HG03460 (cell line): ENCODE measurements around the gene PAM.
A peak's percentile ranks its signal among the peaks of the same experiment; 100 is the strongest.

Experiments
- ATAC-seq: cut with Tn5 transposase; IDR thresholded peaks from one replicate; pipeline ENCODE4 v1.9.1; 2021; ENCODE audit not compliant: unreplicated experiment

Gene PAM

DNA sequence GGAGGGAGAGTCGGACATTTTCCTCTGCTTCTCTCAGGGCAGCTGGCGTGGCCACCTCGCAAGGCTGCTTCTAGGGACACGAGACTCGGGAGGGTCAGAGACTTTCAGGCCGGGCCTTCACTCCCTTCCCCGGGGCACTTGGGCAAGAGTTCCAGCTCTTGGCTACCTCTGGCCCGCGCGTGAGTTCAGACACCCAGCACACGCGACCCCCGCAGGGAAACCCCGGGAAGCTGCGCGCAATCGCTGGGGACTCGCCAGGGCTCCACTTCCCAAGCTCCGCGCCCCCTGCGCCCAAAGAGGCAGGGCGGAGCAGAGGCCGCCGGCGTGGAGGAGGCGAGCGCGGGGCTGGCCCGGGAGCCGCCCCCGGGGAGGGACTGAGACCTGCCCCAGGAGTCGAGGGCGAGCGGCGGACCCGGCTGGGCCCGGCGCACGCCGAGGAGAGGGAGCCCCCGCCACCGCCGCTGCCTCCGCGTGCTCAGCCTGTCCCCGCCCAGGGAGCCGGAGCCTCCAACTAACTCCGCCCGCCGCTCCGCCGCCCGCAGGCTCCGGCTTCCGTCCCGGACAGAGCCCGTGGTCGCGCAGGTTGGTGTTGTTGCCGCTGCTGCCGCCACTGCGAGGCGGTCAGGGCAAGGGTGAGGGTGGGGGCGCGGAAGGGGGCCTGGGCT, at the start of gene PAM:
TSS of gene PAM (plus strand) at position 539 of the 665 bp plus-strand sequence. CDS start 110,891 bp downstream, outside the sequence.
- ATAC-seq, result peak; percentile 71

DNA sequence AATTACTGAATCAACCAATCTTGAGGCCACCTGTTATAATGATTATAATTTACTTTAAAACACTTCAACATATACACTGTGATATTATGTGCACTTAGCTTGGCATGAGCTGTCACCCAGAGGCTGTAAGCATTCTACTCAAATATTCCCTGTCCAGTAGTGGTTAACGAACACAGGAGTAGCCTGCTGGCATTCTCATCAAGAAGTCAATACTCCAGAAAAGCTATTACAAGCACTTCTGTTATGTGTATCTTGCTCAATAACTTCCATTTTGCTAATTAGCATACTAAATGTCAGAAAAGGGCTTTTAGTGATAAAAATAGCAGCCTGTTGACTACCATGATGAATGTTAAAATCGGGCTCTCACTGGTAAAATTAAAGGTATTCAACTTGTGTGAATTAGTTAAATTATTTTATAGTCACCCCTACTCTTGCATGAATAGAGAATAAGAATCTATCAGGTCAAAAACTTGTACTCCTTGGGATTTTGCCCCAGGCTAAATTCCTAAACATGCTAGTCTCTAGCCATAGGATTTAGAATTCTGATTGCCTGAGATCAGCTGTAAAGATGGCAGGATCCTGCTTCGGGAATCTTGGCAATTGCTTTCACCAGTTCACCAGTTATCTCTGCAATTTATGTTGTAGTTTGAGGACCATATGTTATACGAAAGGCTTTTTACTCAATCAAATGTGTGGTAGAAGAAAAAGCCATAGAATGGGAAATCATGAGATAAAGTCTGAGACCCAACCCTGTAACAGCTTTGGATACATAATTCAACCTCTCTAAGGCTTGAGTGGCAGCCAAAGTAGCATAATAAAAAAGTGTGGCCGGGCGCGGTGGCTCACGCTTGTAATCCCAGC, 43.4 kb upstream of the PAM start:
- no peak for ATAC-seq

DNA sequence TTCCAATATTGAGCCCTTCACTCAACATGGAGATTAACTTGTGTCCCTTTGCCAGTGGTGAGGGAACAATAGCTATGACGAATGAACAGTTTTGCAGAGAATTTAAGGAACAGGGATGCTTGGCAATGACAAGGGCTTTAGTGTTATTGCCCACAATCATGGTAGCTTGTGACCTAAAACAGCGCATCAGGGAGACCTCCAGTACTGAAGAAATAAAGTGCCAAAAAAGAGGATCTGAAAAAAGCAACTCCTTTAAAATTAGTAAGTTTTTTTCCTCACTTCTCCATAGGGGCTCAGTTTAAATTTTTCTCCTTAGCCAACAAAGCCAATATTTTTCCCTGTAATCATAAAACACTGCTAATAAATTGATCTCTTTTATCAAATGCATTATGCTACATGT, 41.8 kb upstream of the PAM start:
- ATAC-seq, result no peak

DNA sequence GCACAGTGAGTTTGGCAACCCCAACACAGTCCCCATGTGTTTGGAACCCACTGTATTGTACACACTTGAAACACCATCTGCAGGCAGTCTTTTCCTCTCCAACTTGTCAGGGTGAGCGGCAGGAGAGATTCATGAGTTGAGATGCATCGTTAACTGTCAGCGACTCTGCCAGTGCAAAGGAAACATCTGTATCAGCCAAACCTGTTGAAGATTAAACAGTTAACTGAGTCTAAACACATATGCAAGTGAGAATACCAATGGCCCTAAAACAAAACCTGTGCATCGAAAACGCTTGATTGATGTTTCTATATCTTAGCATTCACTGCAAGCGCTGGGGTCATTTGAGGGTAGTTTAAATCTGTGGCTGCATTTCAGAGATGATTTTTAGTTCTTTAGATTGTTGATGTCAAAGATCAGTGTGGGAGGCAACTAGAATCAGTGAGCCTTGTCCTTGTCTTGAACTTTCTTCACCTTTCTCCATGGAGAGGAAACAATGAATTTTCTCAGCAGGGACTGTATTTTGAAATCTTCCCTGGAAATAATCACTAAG, 41.3 kb upstream of the PAM start:
- ATAC-seq, result peak; percentile 74

DNA sequence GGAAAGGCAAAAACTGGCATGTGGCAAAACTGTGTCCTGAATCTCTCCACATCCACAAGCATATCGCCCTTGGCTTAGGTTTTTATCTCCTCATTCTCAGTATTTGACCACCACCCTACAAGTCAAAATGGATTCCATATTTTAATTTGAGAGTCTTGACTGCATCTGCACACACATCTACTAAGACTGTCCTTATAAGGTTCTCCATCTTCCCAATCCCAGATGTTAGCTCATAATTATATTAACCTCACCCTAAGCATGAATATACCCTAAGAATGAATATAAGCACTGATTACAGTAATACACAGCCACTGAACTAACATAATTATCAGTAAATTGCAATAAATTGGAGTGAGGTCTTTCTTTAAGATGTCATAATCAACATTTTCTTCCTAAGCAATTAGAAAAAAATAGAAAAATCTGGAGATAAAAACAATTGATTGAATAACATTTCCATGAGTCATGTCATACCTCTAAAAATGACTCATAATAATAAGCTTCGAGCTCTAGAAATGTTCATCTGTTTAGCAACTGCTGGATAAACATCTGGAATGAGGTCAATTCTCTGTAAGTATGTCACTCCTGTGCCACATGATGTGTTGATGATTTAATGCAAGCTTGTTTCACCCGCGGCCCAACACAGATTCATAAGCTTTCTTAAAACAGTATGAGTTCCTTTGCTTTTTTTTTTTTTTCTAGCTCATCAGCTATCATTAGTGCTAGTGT, 39.9 kb upstream of the PAM start:
- ATAC-seq, result no peak

DNA sequence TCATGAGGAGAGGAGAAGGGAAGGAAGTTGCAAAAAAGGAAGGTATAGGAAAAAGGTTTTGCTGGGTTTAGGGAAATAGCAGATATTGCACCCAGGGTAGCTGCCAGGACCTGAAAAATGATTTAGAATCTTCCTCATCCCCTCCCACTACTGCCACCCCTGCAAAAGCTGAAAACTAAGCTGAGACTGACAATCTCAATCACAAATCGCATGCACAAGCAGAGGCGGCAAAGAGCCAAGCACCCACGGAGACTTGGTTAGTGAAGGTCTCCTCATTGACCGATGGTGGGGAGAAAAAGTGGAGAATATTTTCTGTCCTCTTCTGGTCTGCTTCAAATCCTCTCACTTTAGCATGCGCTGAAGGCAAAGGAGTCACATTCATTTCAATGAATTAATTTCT, 39.1 kb upstream of the PAM start:
- ATAC-seq, result no peak

DNA sequence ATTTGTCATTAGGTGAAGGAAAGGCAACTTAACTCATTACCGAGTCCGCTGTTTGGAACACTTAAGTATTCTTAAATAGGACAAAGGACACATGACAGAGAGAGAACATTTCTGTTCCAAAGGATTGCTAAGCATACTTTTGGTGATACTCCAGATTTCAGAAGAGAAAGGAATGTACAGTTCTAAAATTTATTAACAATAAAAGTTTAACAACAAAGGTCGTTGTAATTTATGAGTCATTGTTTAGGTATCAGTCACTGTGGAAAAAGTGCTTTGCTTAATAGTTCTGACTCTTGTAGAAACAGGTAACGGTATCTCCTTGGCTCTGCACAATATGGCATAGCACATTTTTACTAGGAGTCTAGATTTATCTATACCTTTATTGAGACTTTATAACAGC, 36.3 kb upstream of the PAM start:
- no peak for ATAC-seq

DNA sequence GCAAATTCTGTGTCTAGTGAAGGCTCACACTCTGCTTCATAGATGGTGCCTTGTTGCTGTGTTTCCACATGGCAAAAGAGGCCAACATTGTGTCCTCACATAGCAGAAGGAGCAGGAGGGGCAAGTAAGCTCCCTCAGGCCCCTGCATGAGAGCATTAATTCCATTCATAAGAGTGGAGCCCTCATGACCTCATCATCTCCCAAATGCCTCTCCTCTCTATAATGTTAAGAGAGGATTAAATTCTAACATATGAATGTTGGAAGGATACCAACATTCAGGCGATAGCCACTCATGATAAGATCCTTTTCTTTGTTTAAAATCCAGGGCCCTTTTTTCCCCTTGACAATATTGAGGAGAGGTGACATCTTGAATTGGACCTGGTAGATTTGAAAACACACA, 35.2 kb upstream of the PAM start:
- ATAC-seq, result no peak

DNA sequence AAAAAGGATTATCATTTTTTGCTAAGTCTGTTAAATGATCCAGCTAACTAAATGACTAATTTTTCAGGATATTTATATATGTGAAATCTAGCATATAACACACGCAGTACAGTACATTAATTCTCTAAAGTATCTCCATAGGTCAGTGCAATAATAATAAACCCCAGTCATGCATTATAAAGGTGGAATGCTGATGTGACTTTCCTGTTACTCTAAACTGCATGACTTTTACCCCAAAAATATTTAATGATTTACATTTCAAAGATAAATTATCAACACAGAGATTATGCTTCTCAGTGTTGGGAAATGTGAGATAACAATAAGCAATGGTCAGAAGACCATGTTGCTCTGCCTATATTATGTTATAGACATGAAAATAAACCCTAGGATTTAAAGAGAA, 34.1 kb upstream of the PAM start:
- no peak for ATAC-seq

DNA sequence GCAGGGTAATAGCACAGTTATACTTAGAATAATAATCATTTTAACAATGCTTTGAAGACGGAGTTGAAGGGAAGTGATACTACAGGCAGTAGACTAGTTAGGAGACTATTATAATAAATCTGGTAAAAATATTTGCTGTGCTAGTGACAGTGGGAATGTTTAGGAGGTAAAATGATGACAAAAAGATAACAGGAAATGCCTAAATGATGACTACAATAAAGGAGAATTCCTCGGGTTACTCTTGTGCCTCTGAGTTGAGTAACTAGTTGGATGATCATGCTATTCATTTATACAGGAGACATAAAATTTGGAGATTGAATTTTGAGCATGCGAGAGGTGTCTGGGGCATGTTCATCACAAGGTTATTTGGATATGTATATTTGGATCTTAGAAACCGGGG, 32.2 kb upstream of the PAM start:
- ATAC-seq, result no peak

DNA sequence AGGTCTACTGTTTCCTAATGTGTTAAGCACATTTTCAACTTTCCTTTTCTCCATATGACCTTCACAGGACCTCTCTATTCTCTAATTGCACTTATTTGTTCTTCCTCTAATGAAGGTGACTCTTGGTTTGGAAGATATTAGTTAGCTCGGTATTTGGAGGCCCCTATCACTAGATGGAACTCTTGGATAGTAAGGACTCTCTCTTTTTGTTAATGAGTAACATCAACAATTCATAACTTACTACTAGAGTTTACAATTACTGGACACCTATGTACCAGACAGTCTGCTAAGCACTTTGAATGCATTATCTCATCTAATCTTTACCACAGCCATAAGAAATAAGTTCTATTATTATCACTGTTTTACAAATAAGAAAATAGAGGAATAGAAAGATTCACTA, 23.4 kb upstream of the PAM start:
- ATAC-seq, result no peak

DNA sequence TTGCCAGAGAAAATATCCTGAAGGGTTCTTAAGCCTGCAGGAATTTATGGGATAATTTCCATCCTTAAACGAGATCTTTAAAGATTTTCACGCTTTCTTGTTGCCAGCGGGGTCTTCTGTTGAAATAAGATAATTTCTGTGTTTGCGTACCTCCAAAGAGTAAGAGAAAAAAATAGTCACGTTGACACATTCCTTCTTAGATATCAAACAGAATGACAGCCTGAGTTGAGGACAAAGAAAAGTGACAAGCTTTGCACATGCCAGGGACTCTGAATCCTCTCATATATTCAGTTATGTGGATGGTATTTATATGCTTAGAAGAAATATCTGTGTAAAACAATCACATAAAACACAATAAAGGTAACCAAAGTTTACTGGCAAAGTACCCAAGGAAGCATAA, 21.6 kb upstream of the PAM start:
- no peak for ATAC-seq

DNA sequence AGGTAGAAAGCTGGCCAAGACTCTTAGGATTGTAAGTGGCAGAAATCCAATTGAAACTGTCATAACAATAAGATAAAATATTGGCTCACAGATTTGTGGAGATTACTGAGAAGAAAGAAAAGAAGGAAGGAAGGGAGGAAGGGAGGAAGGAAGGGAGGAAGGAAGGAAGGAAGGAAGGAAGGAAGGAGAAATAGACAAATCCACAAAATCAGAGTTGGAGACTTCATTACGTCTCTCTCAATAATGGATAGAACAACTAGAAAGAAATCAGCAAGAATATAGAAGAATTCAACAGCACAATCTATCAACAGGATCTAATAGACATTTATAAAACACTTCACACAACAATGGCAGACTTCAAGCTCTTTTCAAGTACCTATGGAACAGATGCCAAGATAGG, 17.9 kb upstream of the PAM start:
- ATAC-seq, result no peak

DNA sequence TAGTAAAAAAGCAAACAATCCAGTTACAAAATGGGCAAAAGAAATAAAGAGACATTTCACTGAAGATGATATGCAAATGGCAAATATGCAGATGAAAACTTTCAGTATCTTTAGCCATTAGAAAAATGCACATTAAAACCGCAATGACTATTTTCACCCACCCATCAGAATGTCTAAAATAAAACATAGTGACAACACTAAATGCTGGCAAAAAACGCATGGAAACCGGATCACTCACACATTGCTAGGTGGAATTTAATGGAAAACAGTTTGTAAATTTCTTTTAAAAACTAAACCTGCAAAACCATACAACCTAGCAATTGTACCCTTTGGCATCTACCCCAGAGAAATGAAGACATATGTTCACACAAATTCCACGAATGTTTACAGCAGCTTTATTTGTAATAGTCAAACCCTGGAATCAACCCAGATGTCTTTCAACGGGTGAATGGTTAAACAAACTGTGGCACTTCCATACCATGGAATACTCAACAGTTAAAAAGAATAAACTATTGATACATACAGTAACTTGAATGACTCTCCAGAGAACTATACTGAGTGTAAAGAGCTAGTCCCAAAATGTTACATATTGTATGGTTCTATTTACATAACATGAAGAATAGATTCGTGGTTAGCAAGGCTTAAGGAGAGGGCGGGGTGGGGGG, 17.2 kb upstream of the PAM start:
- no peak for ATAC-seq

DNA sequence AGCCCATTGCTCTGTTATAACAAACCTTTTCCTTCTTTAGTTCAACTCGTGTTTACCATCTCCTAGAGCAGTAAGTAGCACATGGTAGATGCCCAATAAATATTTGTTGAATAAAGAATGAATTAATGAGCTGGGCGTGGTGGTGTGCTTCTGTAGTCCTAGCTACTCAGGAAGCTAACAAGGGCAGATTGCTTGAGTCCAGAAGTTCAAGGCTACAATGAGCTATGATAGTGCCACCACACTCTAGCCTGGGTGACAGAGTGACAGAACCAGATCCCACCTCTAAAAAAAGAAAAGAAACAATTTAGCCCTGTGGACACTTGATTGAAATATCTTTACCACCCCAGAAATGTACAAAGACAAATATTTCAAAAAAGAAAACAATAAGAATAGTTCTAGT, 14.6 kb upstream of the PAM start:
- ATAC-seq, result no peak

DNA sequence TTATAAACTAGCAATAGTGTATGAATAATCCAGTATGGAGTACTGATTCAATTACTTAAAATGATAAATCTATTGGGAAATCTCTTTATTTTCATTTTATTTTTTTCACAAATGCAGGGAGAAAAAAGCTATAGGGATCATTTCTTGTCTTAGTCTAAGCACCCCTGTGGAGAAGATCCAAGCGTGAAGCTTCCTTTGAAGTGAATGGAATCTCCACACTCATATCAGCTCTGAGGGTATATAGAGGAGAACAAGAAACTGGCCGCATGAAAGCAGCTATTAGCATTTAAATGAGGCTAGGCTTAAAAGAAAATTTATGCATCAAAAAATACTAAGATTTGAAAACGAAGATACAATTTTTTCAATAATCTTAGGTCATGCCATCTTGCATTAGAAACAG, 12.9 kb upstream of the PAM start:
- ATAC-seq, result no peak

DNA sequence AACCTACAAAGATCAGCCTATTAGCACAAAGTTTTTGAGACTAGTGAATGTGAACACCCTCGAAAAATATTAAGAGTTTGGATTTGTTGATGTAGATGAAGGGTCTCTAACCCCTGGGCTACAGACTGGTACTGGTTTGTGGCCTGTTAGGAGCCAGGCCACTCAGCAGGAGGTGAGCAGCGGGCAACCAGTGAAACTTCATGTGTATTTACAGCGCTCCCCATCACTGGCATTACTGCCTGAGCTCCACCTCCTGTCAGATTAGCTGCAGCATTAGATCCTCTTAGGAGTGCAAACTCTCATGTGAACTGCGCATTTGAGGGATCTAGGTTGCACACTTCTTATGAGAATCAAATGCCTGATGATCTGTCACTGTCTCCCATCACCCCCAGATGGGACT, 11.2 kb upstream of the PAM start:
- no peak for ATAC-seq

DNA sequence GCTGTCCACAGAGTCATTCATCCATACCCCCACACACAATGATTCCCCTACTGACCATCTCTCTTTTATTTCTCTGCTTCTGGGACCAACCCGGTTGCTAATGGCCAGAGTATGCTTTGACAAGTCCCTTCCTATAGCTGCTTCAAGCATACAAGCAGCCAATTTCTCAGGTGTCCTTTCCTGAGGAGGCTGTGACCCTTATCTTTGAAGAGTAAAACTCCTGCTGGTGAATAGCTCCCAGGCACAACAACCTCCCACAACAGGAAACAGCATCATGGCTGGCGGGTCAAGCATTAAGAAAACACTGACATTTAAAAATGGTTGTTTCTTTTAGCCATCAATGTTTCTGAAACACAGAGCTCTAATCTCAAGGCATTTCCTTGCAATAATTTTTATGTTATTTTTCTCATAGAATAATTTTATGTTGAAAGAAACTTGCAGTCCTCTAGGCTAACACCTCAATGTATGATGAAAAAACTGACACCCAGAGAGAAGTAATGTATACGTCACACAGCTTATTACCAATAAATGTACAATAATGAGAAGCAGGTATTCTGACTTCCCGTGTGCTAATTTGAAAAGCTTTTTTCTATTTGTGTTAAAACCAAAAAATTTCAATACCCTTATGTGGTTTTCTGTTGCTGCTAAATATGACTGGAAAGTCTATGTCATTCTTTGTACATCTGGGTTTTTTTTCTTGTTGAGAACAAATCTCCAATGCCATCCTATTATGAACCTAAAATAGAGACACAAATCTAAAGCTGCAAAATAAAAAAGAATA, 7.5 kb upstream of the PAM start:
- ATAC-seq, result no peak

DNA sequence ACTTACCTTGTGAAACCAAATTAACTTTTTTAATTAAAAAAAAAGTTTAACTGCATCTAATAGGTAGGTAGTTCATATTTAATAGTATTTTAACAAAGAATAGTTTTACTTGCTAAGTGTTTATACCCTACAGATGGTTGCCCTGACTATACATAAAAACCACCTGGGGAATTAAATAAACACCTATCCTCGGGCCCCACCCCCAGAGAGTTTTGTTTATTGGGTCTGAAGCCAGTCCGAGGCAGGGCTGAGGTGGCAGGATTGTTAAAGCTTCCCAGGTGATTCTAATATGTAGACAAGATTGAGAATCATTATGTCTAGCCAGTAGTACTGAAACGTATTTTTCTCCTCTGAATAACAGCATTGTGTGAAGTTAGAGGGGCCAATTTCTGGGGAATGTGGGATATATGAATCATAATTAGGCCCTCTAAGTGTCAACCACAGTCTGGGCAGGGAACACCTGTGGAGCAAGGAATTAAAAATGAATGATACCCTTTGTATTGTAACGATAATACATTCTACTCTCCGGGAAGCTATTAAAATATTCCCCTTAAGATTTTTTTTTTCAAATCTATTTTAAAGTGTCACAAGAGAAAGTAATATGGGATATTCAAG, 5.6 kb upstream of the PAM start:
- ATAC-seq, result no peak
